GM04504 (cell line): ENCODE data around the gene TNIK.

Source experiments
- DNase-seq: peaks from one replicate; pipeline ENCODE4 v3.0.0-alpha.2; 2012; ENCODE audit warnings: low read depth

The TNIK gene

DNA sequence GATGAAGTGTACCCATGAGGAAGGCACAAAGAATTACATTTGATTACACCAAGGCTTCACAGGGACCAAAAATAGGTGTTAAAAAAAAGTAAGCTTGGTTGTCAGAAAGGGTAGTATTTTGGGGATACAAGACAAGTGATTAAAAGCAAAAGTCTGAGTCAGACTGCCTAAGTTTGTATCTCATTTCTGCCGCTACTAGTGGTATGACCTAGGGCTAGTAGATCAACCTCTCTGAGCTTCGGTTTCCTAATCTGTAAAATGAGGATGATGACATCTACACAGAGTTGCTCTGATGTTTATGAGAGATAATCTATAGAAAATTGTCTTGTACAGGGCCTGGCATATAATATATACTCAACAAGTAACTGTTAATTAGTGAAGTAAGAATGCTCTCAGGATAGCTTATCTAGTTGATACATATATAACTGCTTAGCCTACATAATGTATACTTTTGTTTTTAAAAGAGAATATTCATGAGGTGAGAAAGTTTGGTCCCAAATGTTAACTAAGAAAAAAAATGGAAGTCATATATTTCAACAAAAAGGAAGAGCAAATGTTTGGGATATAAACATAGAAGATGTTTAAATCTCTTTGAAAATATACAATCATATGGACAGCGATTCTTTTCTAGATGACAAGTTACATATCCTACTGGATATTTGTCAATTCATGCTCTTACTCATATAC lies 270.7 kb downstream of the TNIK start:
- DNase-seq: no peak

GRCh38 chr3:171187706-171188290 lies 272.4 kb downstream of the TNIK start:
- no peak for DNase-seq

DNA sequence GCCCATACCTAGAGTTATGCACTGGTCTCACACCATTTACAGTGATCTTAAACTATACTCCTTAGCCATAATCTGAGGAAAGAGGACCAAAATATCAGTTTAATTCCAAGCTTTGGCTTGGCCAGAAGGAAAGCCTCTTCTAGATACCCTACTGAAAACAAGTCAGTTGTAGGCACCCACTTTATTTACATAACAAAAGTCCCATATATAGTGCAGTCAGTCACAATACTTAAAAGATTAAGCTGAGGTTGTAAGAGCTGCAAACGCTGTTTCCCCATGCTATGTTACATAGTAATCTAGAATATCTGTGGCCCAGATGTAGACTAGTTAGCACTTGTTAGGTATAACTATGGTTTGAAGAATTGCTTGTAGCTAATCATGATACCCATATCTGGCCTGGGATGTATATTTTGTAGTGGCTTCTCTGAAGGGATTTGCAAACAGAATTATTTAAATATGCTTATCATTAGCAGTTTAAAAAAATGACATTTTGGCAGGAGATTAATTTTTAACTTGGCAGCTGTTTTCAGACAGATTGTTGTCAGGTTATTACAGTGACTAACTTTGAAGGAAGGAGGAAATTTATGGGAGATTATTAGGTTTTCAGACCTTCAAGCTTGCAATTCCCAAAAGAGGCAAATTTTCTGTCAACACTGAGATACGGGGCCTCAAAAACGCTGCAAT lies 273.2 kb downstream of the TNIK start:
- no peak for DNase-seq

GRCh38 chr3:171186383-171186782 lies 273.8 kb downstream of the TNIK start:
- DNase-seq: no peak

- DNase-seq: no peak
Observed at GRCh38 chr3:171185959-171186358, 274.2 kb downstream of the TNIK start.

DNA sequence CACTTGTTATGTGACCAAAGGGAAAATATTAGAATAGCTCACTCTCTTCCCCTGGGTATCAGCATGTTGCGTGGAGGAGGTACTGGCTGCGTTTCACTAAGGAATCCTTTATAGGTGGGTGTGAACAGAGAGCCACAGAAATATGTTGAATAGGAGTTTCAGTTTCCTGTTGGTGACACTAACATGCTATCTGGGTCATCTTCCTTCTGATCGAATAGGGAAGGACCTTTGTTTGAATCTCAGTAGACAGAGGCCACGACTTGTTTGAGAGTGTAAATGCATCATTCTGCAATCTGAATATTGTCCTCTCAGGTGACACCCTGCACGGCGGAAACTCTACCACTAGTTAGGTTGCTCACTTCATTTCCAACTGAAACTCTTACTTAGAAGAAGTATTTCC lies 275.8 kb downstream of the TNIK start:
- DNase-seq: no peak

DNA sequence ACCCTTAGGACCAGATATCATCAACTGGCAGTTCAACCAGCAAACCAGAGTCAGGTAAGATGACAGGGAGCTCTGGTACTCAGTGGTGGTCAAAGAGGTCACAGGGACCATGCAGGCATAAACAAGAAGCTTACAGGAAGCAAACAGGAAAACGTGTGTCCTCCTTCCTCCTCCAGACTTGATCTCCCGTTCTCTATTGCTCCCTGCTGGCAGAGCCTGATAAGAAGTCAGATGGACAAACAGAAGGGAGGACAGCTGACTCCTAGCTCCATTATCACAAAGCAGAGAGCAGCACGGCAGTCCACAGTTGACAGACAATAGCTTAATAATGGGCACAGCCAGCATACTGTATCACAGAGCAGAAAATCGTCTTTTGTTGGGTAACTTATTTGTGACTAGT lies 277.2 kb downstream of the TNIK start:
- no peak for DNase-seq

DNA sequence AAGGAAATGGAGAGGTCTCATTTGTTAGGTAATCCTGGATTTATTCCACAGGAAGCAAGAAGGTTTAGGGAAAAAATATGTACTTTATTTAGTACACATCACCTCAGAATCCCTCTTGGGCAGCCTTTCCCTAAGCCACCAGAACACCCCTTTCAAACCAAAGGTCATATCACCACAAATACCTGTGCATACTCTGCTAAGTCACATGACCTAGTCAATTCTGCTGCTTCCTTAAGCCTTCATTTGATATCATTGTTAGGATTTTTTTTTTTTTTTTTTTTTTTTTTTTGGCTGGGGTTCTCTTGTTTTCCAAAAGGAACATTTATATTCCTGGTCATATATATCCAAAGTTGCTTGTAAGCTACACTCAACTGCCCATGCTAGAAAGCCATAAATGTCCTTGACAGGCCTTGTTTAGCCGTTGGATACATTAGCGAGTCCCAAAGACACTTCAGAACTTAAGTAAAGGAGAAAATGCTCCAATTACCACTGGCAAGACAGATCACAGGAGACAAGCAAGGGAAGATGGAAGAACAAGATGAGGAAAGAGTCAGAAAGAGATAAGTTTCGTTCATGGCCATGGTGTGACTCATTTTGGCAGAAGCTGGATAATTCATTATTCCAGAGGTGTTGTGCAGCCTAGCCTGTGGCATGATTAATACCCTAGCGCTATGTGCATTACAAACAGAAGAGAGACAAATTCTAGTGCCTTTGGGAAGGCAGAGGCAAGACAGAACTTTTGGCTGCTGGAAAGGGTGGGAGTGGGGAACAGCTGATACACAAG lies 278.1 kb downstream of the TNIK start:
- DNase-seq: no peak

GRCh38 chr3:171178714-171179113 lies 281.5 kb downstream of the TNIK start:
- DNase-seq: no peak

DNA sequence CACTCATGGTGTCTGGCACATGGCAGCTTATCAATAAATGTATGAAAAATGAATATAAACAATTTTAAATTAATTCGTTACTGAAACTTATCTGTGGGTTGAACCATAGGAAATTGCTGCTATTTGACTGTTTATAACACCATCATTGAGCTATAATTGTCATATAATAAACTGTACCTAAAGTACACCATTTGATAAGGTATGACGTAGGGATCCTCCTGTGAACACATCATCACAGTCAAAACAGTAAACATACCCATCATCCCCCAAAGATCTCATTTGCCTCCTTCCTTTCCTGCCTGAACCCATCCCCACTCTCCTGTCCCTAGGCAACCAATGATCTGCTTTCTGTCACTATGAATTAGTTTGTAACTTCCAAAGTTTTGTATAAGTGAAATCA lies 282.7 kb downstream of the TNIK start:
- no peak for DNase-seq

DNA sequence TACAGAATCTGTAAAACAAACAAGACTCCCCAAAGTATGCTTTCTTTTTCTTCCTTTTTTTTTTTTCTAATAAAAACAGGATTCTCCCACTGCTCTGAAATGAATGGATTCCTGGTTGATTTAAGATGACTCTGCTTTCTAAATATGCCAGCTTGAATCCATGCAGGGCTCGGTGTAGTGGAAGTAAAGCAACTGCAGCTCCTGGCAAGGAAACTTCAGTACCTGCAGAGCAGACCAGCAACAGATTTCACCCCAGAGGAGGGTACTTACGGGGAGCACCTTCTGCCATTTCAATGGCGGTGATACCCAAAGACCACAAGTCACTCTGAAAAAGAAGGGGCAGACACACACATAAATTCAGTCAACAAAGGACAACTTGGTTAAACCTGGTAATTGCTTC lies 283.1 kb downstream of the TNIK start:
- no peak for DNase-seq

DNA sequence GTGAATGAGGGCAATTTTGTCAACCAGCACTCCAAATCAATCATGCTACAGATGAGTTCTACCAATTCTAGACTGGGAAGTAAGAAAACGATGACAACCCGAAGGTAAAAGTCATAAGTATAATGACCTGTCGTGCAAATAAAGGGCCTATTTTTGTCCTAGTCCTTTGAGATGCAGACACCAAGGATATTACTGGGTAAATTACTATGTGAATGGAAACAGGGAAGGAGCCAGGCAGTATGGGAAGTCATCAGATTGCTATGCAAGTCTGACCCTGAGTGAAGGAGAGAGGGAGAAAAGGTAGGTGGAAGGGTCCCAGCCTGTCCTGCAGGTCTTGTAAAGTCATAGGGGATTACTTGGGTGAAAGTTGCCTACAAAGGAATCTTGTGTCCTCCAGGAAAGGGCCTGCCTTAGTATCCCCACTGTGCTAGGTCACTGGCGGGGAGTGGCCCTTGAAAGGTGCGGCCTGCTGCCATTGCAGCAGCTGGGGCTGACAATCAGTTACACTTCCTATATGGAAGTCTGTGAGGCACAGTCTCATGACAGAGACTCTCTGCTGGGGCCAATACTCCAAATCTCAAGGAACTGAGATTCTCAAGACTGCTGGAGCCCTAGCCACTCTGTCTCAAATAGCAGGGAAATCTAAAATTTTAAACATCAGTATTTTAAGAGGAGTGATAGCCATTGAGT lies 283.8 kb downstream of the TNIK start:
- no peak for DNase-seq

DNA sequence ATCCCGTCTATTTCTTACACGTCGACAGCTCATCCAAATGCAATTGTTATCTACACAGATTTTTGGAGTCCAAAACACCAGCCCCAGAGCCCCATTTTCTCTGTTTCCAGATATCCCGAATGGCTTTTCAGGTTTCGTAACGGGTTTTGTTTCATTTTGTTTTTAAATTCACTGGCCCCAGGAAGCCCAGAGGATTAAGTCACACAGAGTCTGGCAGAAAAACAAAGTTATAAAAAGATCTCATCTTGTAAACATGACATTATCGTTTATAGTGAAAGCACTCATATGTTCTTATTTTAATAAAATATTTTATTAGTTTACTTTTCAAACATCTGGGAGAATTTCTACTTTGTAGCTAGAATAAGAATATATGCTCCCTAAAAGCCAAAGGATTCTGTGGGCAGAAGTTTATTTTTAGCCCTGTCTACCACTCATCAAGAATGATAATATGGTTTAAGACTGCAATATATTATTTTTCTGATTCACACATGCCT lies 284.4 kb downstream of the TNIK start:
- DNase-seq: peak; percentile 48

GRCh38 chr3:171173736-171174135 lies 286.5 kb downstream of the TNIK start:
- DNase-seq: no peak

- DNase-seq: no peak
Observed at GRCh38 chr3:171172070-171172469, 288.1 kb downstream of the TNIK start.

DNA sequence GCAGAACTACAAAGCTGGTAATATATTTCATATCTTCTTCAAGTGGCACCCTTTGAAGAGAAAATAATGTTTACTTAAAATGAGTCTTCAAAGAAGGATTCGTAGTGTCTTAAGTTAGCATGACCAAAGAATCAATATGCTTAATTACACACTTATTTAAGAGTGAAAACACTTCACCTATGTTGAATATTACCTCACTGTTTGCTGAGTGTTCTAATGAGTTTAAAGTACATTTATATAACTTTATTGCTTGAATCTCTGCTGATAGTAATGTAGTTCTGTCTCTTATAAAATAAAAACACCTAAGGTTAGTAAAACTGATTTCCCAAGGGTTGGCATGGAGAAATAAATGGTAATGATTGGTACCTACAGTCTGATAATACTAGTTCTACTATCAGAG lies 290.3 kb downstream of the TNIK start:
- DNase-seq: no peak

GRCh38 chr3:171169443-171169842 lies 290.8 kb downstream of the TNIK start:
- DNase-seq: no peak

- DNase-seq: no peak
Observed at GRCh38 chr3:171168551-171168950, 291.7 kb downstream of the TNIK start.

DNA sequence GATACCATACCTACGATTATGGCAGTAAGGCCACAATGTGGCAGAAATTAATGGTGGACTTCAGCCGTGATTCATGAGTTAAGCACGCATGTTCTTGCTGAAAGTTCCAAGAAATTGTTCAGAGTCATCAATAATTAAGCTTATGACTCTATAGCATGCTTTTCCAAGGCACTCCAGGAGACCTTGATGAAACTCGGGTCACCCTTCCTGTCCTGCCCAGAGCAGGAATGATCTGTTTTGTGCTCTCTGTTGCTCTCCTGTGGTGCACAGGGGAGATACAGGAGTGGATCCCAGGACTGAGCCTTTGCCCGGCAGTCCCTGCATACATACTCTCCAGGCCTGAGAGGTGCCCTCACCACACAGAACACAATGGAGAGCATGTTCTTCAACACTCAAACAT lies 292.1 kb downstream of the TNIK start:
- peak; percentile 29 for DNase-seq

- no peak for DNase-seq
Observed at GRCh38 chr3:171165983-171166382, 294.2 kb downstream of the TNIK start.

- DNase-seq: no peak
Observed at GRCh38 chr3:171165499-171165921, 294.7 kb downstream of the TNIK start.

DNA sequence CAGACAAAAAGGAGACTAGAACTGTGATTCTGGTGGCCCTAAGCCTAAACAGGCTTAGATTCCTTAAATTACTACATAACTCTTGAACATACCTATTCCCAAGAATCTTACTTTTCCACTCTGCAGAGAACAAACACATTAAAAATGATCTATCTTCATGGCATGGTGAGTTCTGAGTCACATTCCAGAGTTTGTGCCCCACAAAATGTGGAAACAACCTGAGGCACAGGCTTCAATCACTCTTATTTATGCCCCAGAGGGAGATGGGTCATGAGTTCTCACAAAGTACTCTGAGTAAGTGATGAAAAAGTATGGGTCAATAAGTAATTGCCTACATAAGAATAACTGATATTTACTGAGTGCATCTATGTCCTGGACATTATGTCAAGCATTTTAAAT lies 296.1 kb downstream of the TNIK start:
- DNase-seq: no peak
